ENCODE data around the gene CPPED1.
A peak's percentile ranks its signal among the peaks of the same experiment; 100 is the strongest.
"Not testable (repeated sequence)": the region's sequence is repeated elsewhere in the genome, so short reads cannot be mapped to it uniquely, and the experiment has no call there.

Gene CPPED1

DNA sequence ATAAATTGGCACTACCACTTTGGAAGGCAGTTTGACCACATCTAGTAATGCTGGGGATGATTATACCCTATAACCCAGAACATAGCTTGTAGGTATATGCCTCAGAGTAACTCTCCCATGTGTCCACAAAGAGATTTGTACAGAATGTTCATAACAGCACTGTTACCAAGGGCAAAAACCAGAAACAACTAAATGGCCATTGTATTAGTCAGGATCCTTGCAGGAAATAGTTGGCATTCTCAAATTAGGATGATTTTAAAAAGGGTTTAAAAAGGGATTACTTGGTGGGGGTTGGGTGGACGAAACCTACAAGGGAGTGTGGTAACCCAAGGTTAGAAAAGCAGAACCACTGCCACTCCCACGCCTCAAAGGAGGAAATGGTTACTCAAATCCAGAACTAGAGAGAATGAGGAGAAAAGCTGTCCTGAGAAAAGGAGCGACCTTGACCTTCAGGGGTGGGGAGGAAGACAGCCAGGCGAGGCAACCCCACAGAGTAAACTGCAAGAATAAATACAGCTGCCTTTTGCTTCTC, 2.1 kb downstream of the CPPED1 start:
- peak; percentile 26 for DNase-seq

- DNase-seq, result peak; percentile 7
These were observed 2.9 kb downstream of the CPPED1 start for GRCh38 chr16:12800817-12801216.

- DNase-seq, result not testable (repeated sequence)
These were observed 3.7 kb downstream of the CPPED1 start for GRCh38 chr16:12799996-12800395.

DNA sequence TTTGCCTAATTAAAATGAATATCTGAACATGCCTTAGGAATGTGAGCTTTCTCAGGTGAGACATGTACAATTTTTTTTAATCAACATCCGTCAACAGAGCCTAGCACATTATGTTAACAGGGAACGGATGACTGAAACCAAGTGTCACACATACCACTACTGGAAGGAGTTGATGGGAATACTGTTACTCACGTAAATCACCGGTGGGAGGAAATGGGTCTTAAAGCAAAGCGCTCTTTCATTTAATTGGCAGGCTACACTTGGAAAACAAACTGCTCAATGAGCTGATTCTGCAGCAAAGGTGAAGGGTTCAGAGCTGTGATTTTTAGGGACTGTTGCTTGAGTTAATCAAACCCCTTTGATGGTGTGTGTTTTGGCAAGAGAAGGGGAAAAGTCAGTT, 4.8 kb downstream of the CPPED1 start:
- no peak for DNase-seq

GRCh38 chr16:12798171-12798570, 5.5 kb downstream of the CPPED1 start:
- DNase-seq, result no peak

GRCh38 chr16:12796498-12796897, 7.2 kb downstream of the CPPED1 start:
- no peak for DNase-seq

GRCh38 chr16:12794486-12795387, 8.9 kb downstream of the CPPED1 start:
- no peak for DNase-seq

- no peak for DNase-seq
These were observed 9.8 kb downstream of the CPPED1 start for GRCh38 chr16:12793865-12794240.

DNA sequence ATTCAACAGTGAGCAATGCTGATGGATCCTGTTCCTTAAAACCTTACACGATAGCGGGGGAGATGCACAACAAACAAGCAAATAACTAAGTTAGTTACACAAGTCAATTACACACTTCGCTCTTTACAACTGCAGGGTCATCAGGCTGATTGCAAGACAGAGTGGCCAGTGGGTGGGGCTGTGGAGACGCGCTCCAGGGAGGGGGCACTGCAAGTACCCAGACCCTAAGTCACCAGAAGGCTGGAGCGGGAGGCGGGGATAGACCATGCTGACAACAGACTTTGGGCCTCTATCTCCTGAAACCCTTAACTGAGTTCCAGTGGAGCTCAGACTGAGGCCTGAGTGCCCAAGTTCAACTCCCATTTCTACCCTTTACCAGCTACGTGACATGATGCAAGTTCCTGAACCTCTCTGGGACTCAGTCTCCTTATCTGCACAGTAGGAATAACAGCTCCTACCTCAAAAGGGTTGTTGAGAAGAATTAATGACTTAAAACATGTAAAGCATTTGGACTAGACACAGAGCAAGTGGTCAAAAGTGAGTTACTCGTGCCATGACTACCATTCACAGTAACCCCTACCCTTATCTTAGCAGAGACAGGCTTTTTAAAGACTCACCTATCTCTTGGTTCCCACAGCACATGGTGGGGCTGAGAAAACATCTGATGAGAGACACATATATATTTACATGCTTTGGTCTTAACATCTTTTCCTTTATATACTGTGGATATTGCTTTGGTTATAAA, 10.4 kb downstream of the CPPED1 start:
- DNase-seq, result no peak

GRCh38 chr16:12792528-12792927, 11.2 kb downstream of the CPPED1 start:
- not testable (repeated sequence) for DNase-seq

DNA sequence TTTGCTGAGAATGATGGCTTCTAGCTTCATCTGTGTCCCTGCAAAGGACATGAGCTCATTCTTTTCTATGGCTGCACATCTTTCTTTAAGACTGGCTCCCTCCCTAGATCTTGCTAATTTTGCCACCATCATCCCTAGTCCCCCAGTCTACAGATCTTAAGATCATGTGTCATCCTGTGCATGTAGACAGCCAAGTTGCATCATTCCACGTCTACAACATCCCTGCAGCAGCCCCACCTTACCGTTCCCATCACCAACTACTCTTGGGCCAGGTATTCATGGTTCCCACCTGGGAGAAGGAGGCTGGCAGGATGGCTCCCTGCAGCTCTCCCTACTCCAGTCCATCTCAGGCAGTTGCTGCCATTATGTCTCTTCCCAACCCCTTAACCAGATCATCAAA, 12.3 kb downstream of the CPPED1 start:
- no peak for DNase-seq

GRCh38 chr16:12788758-12789157, 14.9 kb downstream of the CPPED1 start:
- no peak for DNase-seq

DNA sequence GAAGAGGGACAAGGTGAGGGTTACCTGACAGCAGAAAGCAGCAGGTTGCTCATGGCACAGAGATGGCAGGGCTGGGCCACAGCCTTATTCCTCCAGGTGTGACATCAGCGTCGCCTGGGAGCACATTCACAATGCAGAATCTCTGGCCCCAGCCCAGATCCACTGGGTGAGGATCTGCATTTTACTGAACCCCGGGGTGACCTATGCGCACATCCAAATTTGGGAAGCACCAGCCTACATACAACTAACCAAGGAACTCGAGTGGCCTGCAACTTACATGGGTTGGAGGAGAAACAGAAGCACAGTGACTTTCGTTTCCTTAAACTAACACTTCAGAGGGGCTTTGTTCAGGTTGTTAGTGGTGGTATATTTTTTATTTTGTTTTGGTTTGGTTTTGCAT, 17.6 kb downstream of the CPPED1 start:
- no peak for DNase-seq

DNA sequence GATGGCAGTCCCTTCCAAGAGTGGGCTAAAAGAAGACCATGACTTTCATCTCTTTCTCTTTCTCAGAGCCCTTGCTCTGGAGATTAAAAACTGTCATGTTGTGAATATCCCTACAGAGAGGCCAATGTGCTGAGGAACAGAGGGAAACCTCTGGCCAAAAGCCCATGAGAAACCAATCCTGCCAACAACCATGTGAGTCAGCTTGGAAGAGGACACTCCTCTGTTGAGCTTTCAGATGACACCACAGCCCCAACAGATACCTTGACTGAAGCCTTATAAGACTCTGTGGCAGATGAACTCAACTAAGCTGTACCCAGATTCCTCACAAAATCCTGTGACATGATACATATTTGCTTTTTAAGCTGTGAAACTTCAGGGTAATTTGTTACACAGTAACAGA, 19.6 kb downstream of the CPPED1 start:
- no peak for DNase-seq

GRCh38 chr16:12781777-12782176, 21.9 kb downstream of the CPPED1 start:
- no peak for DNase-seq

- DNase-seq, result no peak
These were observed 23.2 kb downstream of the CPPED1 start for GRCh38 chr16:12780467-12780866.

DNA sequence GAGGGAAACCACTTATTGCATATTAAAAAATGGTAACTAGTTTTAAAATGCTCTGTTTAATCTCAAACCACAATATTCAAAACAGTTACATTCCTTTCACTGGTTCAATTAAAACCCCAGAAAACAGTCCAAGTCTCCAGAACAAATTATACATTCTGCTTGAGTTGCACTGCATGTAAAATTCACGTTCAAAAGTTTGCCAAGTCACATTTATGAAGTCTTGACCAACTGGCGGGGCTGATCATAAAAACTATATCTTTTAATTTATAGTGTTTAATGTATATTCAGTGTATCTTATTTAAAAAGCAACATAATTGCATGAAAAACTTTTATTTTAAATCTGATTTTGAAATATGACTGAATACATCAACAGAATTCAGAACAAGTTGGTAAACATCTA, 25.0 kb downstream of the CPPED1 start:
- DNase-seq, result no peak

DNA sequence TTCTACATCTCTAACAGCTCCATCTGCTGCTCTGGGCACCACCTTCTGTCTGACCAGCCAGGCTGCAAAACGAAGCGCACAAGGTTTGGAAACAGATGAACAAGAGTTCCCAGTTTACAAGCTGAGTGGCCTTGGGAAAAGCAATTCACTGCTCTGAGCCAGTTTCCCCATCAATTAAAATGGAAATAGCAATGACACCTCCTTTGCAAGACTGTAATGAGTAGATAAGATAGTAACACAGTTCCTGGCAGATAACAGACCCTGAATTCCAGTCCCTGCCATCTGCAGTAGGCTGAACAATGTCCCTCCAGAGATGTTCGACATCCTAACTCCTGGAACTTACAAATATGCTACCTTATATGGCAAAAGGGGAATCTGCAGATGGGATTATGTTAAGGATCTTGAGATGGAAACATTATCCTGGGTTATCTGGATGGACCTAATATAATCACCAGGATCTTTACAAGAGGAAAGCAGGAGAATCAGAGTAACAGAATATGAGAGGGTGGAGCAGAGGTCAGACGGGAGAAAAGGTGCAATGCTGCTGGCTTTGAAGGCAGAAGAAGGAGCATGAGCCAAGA, 27.9 kb downstream of the CPPED1 start:
- no peak for DNase-seq

DNA sequence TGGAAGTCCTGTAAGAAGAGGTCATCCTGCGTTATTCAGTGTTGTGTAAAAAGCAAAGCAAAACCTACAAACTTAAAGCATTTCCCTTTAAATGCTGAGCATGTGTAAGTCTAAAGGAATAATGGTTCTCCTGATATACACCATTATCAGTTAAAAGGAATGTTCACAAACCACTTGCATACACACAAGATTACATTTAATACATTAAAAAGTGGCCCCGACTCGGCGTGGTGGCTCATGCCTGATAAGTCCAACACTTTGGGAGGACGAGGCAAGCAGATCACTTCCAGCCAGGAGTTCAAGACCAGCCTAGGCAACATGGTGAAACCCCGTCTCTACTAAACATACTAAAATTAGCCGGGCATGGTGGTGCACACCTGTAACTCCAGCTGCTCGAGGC, 30.5 kb downstream of the CPPED1 start:
- no peak for DNase-seq

GRCh38 chr16:12771341-12771798, 32.3 kb downstream of the CPPED1 start:
- no peak for DNase-seq

DNA sequence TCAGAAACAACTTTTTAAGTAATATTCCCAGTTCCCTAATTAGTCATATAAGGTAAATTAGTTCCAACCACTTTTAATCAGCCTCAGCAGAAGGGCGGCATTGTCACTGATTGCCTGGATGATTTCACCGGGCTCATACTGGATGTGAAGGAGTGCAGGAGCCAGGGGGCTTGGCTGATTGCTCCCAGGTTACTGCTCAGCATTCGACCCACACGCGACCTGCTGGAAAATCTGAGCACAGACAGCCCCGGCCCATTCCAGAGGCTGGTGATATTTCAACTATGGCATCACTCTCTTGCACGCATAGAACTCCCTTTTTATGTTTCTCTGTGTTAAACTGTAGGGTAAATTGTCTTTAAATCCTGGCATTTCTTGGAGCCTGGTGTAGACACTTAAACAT, 34.2 kb downstream of the CPPED1 start:
- DNase-seq, result no peak

- DNase-seq, result no peak
These were observed 35.8 kb downstream of the CPPED1 start for GRCh38 chr16:12767897-12768296.

DNA sequence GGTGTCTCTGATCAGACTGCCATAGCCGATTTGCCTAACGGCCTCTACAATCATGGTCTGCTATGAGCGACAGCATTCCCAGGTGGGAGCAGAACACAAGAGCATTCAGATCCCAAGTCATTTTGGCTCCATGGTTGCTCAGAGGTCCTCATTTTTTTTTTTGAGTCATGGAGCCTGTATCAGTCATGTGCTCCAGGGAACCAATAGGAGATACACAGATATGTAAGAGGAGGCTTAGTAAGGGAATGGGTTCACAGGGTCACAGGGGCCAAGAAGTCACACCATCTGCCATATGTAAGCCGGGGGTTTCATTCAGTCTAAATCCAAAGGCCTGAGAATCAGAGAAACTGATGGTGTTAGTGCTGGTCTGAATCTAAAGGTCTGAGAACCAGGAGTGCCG, 36.8 kb downstream of the CPPED1 start:
- no peak for DNase-seq

GRCh38 chr16:12766208-12766607, 37.5 kb downstream of the CPPED1 start:
- DNase-seq, result not testable (repeated sequence)
